Lung (tissue), 12 donors: ENCODE data around the gene HS6ST3. TPM values are rescaled to one million over a fixed set of nuclear protein-coding genes. Genes with fewer than 3 reads are reported as not detected.

Source experiments
- ATAC-seq: fragments of 200-7000 bp; cut with Tn5 transposase; one replicate; pipeline ENCODE4 v1.9.1; 2020; ENCODE audit warnings: moderate number of reproducible peaks; ENCODE audit not compliant: insufficient read depth, low FRiP score
- DNase-seq, 3 donors: peaks; one replicate each; pipeline ENCODE4 v3.0.0-alpha.2; 2013 to 2017
- H3K27ac ChIP-seq, 2 donors: one replicate each; pipeline ENCODE4 v1.5.1; 2013; ENCODE audit warnings: mild to moderate bottlenecking in 2 of 2, moderate library complexity in 2 of 2, control low read depth in 1 of 2, inconsistent platforms in 1 of 2, low read depth in 1 of 2, low read length in 1 of 2
- H3K27me3 ChIP-seq, 3 donors: one replicate each; pipeline ENCODE4 v1.5.1; 2013; ENCODE audit warnings: low read length in 2 of 3; ENCODE audit not compliant: control insufficient read depth in 3 of 3, insufficient read depth in 3 of 3
- H3K36me3 ChIP-seq, 4 donors: one replicate each; pipeline ENCODE4 v1.5.1; 2013; ENCODE audit warnings: low read length in 4 of 4, mild to moderate bottlenecking in 1 of 4, moderate library complexity in 1 of 4; ENCODE audit not compliant: control insufficient read depth in 4 of 4, insufficient read depth in 4 of 4
- H3K4me1 ChIP-seq, 5 donors: one replicate each; pipeline ENCODE4 v1.5.1; 2013; ENCODE audit warnings: low read length in 5 of 5, mild to moderate bottlenecking in 2 of 5, moderate library complexity in 1 of 5; ENCODE audit not compliant: control insufficient read depth in 5 of 5, insufficient read depth in 5 of 5
- H3K4me3 ChIP-seq: one replicate; pipeline ENCODE4 v1.5.1; 2013; ENCODE audit warnings: mild to moderate bottlenecking, control low read depth, moderate library complexity
- H3K9ac ChIP-seq, 2 donors: one replicate each; pipeline ENCODE4 v1.5.1; 2013; ENCODE audit warnings: low read length in 2 of 2, control low read depth in 1 of 2; ENCODE audit not compliant: insufficient read depth in 1 of 2
- H3K9me3 ChIP-seq, 4 donors: one replicate each; pipeline ENCODE4 v1.5.1; 2013; ENCODE audit warnings: low read length in 3 of 4, mild to moderate bottlenecking in 1 of 4, moderate library complexity in 1 of 4; ENCODE audit not compliant: control insufficient read depth in 4 of 4, insufficient read depth in 3 of 4
- WGBS, 2 donors: extraction: QIAGEN DNeasy Blood & Tissue Kit; methylation state at CpG; one replicate each; pipeline ENCODE4 v1.1.7; 2013; 5-methylcytosine and 5-hydroxymethylcytosine counted together
- polyA plus RNA-seq, 2 donors: library from polyadenylated mRNA; stranded (reverse); fragments of 200-250 nt; gene quantifications; one replicate each; pipeline ENCODE4 v1.2.1, GENCODE V29; 2013
- total RNA-seq, 2 donors: library from RNA; depleted of rRNA in 1 of 2; stranded (reverse); fragments of >200 nt in 1 of 2; gene quantifications; one replicate each; pipeline ENCODE4 v1.2.1, GENCODE V29; 2014 to 2021
- TF ChIP-seq, protein P1 (sequence below): IDR thresholded peaks from 2 replicates; pipeline ENCODE4 v1.5.1; 2012; ENCODE audit warnings: mild to moderate bottlenecking; ENCODE audit errors: control extremely low read depth, extremely low read depth
- donor health status: control.
- donor health status: control.
- donor health status: Bipolar disorder and iron deficiency.
- donor health status: healthy.
- donor health status: DM: yes; HTN: yes; CAD: no.

The HS6ST3 gene
- total and polyA plus RNA-seq, 4 donors: 0.01 to 0.17 (median 0.04) TPM

DNA sequence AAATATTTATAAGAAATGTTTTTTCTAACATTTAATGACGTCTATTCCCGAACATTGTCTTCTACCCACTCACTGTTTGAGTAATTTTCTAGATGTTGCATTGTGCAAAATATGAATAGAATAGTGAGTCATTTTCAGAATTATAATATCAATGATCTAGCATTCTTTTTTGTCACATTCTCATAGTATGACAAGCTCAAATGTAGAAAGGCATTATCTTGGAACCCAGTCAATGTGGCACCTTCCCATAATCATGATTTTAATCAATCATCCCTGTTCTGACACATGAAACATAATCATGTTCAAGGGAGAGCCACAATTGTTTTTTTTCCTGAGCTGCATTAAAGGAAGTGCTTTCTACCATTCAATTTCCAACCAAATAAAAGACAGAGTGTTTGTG lies 638.6 kb downstream of the HS6ST3 start:
- ATAC-seq (no peak), DNase-seq (no peak)
- whole genome bisulfite sequencing, 2 donors: 78 to 93% methylated on average over 2 of the region's 2 CpGs
- TF ChIP-seq, protein P1, sequence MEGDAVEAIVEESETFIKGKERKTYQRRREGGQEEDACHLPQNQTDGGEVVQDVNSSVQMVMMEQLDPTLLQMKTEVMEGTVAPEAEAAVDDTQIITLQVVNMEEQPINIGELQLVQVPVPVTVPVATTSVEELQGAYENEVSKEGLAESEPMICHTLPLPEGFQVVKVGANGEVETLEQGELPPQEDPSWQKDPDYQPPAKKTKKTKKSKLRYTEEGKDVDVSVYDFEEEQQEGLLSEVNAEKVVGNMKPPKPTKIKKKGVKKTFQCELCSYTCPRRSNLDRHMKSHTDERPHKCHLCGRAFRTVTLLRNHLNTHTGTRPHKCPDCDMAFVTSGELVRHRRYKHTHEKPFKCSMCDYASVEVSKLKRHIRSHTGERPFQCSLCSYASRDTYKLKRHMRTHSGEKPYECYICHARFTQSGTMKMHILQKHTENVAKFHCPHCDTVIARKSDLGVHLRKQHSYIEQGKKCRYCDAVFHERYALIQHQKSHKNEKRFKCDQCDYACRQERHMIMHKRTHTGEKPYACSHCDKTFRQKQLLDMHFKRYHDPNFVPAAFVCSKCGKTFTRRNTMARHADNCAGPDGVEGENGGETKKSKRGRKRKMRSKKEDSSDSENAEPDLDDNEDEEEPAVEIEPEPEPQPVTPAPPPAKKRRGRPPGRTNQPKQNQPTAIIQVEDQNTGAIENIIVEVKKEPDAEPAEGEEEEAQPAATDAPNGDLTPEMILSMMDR: no peak
- Histone ChIP-seq H3K27me3 (no peaks in the 10 kb centered on the region), H3K36me3 (no peaks in the 10 kb centered on the region), H3K4me1 (no peaks in the 10 kb centered on the region), H3K9me3 (no peaks in the 10 kb centered on the region), H3K9ac (no peak overlapping the region), H3K27ac (no peak overlapping the region), H3K4me3 (no peak overlapping the region)

DNA sequence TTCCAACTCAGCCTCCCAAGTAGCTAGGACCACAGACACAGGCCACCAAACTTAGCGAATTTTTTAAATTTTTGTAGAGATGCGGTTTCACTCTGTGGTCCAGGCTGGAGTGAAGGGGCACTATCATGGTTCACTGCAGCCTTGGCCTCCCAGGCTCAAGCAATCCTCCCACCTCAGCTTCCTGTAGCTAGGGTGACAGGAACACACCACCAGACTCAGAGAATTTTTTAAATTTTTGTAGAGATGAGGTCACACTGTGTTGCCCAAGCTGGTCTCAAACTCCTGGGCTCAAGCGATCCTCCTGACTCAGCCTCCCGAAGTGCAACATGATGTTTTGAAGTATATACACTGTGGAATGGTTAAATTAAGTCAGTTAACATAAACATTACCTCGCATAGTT lies 640.8 kb downstream of the HS6ST3 start:
- WGBS, 2 donors: 81 to 91% methylated on average over 5 of the region's 5 CpGs
- DNase-seq (no peak), ATAC-seq (no peak)
- no peaks in the 10 kb centered on the region for H3K4me1 ChIP-seq
- no peak overlapping the region for H3K27ac ChIP-seq
- TF ChIP-seq, protein P1: no peak
- H3K36me3 ChIP-seq: no peaks in the 10 kb centered on the region
- H3K27me3 ChIP-seq: no peaks in the 10 kb centered on the region
- no peak overlapping the region for H3K9ac ChIP-seq
- no peak overlapping the region for H3K4me3 ChIP-seq
- H3K9me3 ChIP-seq: no peaks in the 10 kb centered on the region

DNA sequence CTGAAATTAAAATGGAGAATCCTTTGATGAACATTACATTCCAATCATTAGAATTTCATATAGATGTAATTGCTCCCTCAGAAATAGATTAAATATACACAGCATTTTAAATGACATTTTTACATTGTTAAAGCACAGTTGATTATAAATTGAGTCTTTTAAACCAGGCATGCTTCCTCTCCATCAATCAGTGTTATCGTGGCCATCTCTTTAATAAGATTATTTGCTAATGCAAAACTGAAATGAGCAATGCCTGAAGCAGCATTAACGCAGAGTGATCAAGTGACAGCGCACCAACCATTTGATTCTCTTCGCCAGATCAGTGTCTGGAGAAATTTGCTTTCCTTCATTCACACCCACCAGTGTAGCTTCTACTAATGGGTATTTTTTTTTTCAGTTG lies 644.6 kb downstream of the HS6ST3 start:
- ATAC-seq (no peak), DNase-seq (no peak)
- Histone ChIP-seq H3K4me3 (no peak overlapping the region), H3K9me3 (no peaks in the 10 kb centered on the region), H3K27me3 (no peaks in the 10 kb centered on the region), H3K36me3 (no peaks in the 10 kb centered on the region), H3K27ac (no peak overlapping the region), H3K9ac (no peak overlapping the region), H3K4me1 (no peaks in the 10 kb centered on the region)
- TF ChIP-seq, protein P1: no peak
- 91 to 92% methylated on average over 4 of the region's 4 CpGs for WGBS, 2 donors

DNA sequence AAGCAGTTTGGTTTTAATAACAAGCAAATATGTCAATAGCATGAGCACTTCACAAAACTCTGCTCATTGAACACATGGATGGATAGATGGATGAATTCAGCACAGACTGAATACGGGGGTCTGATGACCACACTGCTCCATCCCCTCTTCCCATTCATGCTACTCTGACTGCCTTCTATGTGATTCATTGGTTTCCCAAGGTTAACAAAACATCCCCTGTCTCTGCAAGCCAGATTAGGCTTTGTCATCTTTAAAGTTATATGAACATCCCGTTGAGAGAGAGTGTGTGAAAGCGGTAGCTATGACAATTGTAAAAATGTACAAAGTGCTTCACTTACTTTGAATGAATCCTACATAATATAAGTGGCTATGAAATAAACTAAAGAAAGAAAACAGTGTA lies 651.9 kb downstream of the HS6ST3 start:
- Histone ChIP-seq H3K4me1 (no peaks in the 10 kb centered on the region), H3K27ac (no peak overlapping the region), H3K36me3 (no peaks in the 10 kb centered on the region), H3K9me3 (peaks cover 0 to 2% (median 0%) of the 10 kb centered on the region in 4 donors), H3K27me3 (no peaks in the 10 kb centered on the region), H3K4me3 (no peak overlapping the region), H3K9ac (no peak overlapping the region)
- DNase-seq (no peak), ATAC-seq (no peak)
- TF ChIP-seq, protein P1: no peak
- WGBS, 2 donors: 78 to 84% methylated on average over 3 of the region's 3 CpGs
